Kidney (tissue), 14 donors: ENCODE results near the gene SMYD3. TPM values are rescaled to one million over a fixed set of nuclear protein-coding genes. Genes with fewer than 3 reads are reported as not detected.

Experiments
- DNase-seq, 5 donors: peaks; one replicate each; pipeline ENCODE4 v3.0.0-alpha.2; 2013 to 2020
- FAIRE-seq: peaks from 2 replicates; lab custom pipeline; 2012; peaks lifted over from hg19 to GRCh38; lab: Jason Lieb, UNC
- H3K27ac ChIP-seq, 2 donors: one replicate each; pipeline ENCODE4 v1.7.0; 2013; ENCODE audit warnings: low read depth in 2 of 2, low read length in 2 of 2, inconsistent platforms in 1 of 2
- H3K27me3 ChIP-seq: one replicate; pipeline ENCODE4 v1.7.1; 2013; ENCODE audit warnings: low read length, inconsistent platforms; ENCODE audit not compliant: control insufficient read depth, insufficient read depth
- H3K36me3 ChIP-seq, 3 donors: one replicate each; pipeline versions ENCODE4 v1.7.0 to v1.7.1; 2013; ENCODE audit warnings: low read length in 3 of 3, control low read depth in 1 of 3, inconsistent platforms in 1 of 3; ENCODE audit not compliant: insufficient read depth in 3 of 3, control insufficient read depth in 2 of 3
- H3K4me1 ChIP-seq, 3 donors: one replicate each; pipeline versions ENCODE4 v1.7.0 to v1.7.1; 2013; ENCODE audit warnings: low read length in 3 of 3, inconsistent platforms in 1 of 3, low read depth in 1 of 3; ENCODE audit not compliant: control insufficient read depth in 2 of 3, insufficient read depth in 2 of 3
- H3K4me3 ChIP-seq, 3 donors: one replicate each; pipeline versions ENCODE4 v1.7.0 to v1.8.1; 2013; ENCODE audit warnings: low read length in 3 of 3, control low read depth in 1 of 3, inconsistent platforms in 1 of 3
- H3K9ac ChIP-seq, 3 donors: one replicate each; pipeline versions ENCODE4 v1.7.0 to v1.7.1; 2013; ENCODE audit warnings: low read length in 3 of 3, control low read depth in 1 of 3, inconsistent platforms in 1 of 3
- H3K9me3 ChIP-seq, 3 donors: one replicate each; pipeline versions ENCODE4 v1.7.0 to v1.7.1; 2013; ENCODE audit warnings: low read length in 3 of 3, control low read depth in 1 of 3, inconsistent platforms in 1 of 3; ENCODE audit not compliant: control insufficient read depth in 2 of 3, insufficient read depth in 1 of 3
- intact Hi-C: fragments of 100-400 bp; cut with DNase I; formaldehyde crosslinking; loops from one replicate; pipeline ENCODE4 v1.11.1; 2022
- polyA plus RNA-seq: library from polyadenylated mRNA; stranded (reverse); fragments of 350-450 nt; fragmentation: Illumina TruSeq; extraction: RNeasy Lipid Tissue Mini Kit (QIAGEN cat#74804); gene quantifications from one replicate; pipeline ENCODE4 v1.2.3, GENCODE V29; 2014; ENCODE audit warnings: low read depth, low replicate concordance; ENCODE audit not compliant: insufficient read depth
- total RNA-seq: library from RNA; stranded (reverse); fragmentation: NEBNext Ultra II Directional; extraction: Animal tissue kit (Norgen Biotek cat#: 25700); gene quantifications from one replicate; pipeline ENCODE4 v1.2.1, GENCODE V29; 2021
- TF ChIP-seq, protein P1 (sequence below): IDR thresholded peaks from 3 replicates; pipeline ENCODE4 v1.5.1; 2012; ENCODE audit warnings: mild to moderate bottlenecking, moderate library complexity, borderline replicate concordance; ENCODE audit not compliant: insufficient read depth; ENCODE audit errors: extremely low read depth
- donor health status: control.
- donor health status: control.
- donor health status: control.
- donor health status: control.
- donor health status: control.
- donor health status: DM: yes; HTN: yes; CAD: no.
- donor health status: Normal renal cell carcinoma (clear cell type).

The SMYD3 gene
- total and polyA plus RNA-seq, 2 donors from 2014 or later: 23.3 to 23.9 TPM

DNA sequence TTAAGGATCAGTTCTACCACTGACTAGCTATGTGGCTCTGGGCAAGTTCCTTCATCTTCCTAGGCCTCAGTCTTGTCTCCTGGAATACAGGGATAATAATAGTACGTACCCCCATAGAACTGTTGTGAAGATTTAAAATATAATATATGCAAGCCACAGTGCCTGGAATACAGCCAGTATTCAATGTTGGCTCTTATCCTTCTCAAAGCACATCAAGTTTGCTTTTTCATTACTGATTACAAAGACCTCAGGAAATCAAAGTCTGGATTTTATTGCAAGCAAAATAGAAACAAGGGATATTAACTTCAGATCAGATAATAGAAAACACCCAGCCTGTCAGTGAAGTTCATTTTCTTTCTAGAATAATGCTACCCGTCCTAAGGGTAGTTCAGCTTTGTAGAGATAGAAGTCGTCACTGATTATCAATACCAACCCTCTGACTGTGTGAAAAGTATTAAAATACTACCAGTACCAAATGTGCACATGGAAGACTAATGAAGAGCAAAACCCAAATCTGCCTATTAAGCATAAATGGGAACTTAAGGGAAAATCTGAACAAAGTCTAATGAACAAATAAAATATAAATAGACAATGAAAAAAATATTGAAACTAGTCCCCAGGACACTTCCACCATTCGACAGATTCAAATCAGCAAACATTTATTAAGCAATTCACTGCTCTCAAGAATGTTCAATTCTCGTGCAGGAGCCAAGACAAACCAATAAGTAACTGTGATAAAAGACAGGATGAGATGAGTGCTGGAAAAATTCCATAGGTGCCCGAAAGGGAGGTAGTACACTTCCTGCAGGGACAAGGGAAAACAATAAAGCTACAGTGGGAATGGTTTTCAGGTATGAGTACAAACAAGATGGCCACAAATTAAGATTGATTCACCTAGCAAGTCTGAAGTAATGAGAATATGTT lies 206.2 kb downstream of the SMYD3 start:
- Histone ChIP-seq H3K9ac (no peak overlapping the region), H3K27ac (no peak overlapping the region), H3K4me3 (no peak overlapping the region), H3K27me3 (no peaks in the 10 kb centered on the region), H3K36me3 (no peaks in the 10 kb centered on the region), H3K9me3 (no peaks in the 10 kb centered on the region), H3K4me1 (peaks cover 0 to 2% (median 0%) of the 10 kb centered on the region in 3 donors)
- TF ChIP-seq, protein P1, sequence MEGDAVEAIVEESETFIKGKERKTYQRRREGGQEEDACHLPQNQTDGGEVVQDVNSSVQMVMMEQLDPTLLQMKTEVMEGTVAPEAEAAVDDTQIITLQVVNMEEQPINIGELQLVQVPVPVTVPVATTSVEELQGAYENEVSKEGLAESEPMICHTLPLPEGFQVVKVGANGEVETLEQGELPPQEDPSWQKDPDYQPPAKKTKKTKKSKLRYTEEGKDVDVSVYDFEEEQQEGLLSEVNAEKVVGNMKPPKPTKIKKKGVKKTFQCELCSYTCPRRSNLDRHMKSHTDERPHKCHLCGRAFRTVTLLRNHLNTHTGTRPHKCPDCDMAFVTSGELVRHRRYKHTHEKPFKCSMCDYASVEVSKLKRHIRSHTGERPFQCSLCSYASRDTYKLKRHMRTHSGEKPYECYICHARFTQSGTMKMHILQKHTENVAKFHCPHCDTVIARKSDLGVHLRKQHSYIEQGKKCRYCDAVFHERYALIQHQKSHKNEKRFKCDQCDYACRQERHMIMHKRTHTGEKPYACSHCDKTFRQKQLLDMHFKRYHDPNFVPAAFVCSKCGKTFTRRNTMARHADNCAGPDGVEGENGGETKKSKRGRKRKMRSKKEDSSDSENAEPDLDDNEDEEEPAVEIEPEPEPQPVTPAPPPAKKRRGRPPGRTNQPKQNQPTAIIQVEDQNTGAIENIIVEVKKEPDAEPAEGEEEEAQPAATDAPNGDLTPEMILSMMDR: no peak
- DNase-seq (no peak), FAIRE-seq (no peak)
- intact Hi-C loops: no loop called here

DNA sequence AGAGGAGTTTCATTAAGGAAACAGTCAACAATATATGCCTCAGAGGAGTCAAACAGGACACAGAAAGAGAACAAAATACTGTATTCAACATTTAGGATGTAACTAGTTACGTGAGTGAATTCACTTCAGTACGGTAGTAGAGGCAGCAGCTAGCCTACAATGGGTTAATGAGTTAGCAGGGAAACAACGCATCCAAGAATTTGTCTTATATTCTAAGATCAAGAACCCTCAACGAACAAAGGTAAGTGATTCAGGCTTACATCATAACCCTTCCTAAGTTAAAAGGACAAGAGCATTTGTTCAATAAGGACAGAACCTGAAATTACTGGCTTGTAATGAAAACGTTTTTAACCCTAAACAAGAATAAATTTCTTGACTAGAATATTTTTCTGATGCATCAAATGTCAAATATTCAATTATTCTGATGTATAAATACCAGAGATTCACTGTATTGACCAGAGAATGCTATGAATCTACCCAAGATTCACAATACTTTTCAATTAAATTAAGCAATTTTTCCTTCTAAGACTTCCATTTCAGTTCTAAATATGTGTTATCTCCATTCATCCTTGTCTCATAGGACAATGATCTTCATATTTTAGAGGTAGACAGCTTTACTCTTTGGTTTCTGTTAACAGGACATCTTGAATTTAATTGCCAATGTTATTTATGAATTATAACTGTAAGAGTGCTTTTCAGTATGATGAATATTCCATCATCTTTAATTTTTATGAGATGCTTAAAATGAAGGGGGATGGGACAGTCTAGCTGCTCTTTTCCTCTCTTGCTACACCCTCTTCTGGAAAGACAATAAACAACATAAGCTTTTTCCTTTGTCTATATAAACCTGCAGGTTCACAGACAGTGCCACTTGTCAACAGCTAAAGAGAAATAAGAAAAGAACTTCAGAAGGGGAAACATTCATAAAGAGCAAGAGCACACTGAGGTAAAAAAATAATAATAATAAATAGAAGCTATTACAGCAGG lies 209.5 kb downstream of the SMYD3 start:
- Histone ChIP-seq H3K9me3 (no peaks in the 10 kb centered on the region), H3K4me3 (no peak overlapping the region), H3K27me3 (no peaks in the 10 kb centered on the region), H3K36me3 (no peaks in the 10 kb centered on the region), H3K9ac (no peak overlapping the region), H3K27ac (no peak overlapping the region), H3K4me1 (peaks cover 0 to 4% (median 2%) of the 10 kb centered on the region in 3 donors)
- no peak for FAIRE-seq
- DNase-seq: peak in 1 of 5 donors; percentile 12
- intact Hi-C loops: no loop called here
- TF ChIP-seq, protein P1: no peak

DNA sequence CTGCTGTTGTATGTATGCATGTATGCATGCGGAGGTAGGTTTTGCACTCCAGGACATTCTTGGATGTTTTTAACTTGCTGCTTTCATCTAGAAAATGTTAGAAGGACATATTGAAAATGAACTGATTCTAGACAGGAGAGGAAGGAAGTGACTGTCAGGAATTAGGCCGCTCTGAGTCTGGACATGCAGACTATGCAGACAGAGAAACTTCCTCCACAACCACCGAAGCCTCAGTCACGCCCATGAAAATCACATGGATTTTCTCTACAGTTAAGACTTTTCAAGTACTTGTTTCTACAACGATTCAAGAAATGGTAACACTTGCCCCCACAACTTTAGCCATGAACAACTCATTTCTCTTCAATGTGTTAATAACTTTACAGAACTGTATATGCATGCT lies 211.1 kb downstream of the SMYD3 start:
- Histone ChIP-seq H3K27ac (no peak overlapping the region), H3K9me3 (no peaks in the 10 kb centered on the region), H3K4me1 (peaks cover 0 to 4% (median 2%) of the 10 kb centered on the region in 3 donors), H3K9ac (no peak overlapping the region), H3K4me3 (no peak overlapping the region), H3K27me3 (no peaks in the 10 kb centered on the region), H3K36me3 (no peaks in the 10 kb centered on the region)
- FAIRE-seq: no peak
- peak in 1 of 5 donors; percentile 16 for DNase-seq
- intact Hi-C loops: no loop called here
- TF ChIP-seq, protein P1: no peak
